NB4 (cell line): Measurements from ENCODE around the gene KDM4B.

Experiments
- CTCF ChIP-seq: IDR thresholded peaks from one replicate; pipeline ENCODE4 v1.5.1; 2012; ENCODE audit warnings: low read depth, low read length
- MYC ChIP-seq: IDR thresholded peaks from 2 replicates; pipeline ENCODE4 v1.6.1; 2011; ENCODE audit warnings: low read depth, low read length
- POLR2A ChIP-seq: IDR thresholded peaks from 2 replicates; pipeline ENCODE4 v1.6.1; 2011; ENCODE audit warnings: mild to moderate bottlenecking; ENCODE audit not compliant: insufficient read length; ENCODE audit errors: extremely low read depth
- TF ChIP-seq, protein P1 (sequence below): IDR thresholded peaks from 2 replicates; pipeline ENCODE4 v1.6.1; 2011; ENCODE audit warnings: low read depth, low read length

DNA sequence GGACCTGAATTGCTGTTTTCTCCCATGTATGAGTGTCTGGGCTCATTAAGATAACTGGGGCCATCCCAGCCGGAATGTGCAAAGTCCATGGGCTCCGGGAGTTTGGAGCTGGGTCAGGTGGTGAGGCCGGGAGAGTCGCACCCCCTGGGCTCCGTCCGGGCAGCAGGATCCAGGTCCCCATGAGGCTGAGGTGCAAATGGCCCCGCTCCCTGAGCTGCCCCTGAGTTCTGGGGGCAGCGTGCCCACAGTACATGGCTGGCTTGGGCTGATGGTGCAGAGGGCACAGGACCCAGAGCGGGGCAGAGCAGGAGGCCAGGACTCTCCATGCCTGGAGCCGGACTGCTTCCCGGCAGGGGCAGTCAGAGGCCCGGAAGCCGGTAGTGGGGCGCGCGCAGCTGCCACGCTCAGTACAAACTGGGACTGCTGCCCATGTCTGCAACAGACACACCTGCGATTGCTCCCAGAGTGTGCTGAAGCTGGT is 136.0 kb downstream of the KDM4B start:
- no peak for TF ChIP-seq CTCF
- TF ChIP-seq, protein P1, sequence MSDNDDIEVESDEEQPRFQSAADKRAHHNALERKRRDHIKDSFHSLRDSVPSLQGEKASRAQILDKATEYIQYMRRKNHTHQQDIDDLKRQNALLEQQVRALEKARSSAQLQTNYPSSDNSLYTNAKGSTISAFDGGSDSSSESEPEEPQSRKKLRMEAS = no peak
- TF ChIP-seq POLR2A = no peak
- TF ChIP-seq MYC = no peak
